Measurements from ENCODE around the gene DPH3.

DNA sequence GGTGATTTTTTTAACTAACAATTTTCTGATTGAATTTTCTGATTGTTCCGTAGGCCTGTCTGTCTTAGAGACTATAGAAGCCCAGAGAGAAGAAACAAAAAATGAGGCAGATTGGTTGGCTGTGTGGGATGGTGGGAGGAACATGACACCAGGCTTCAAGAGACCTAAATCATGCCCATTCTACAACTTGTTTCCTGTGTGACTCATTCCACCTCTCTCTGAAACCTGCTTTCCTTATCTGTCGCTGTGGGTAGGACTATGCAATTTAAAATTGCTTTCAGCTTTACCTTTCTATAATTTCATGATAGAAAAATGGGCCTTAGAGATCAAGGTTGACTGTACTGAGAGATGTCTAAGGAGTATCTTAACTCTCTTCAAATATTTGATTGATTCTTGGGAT lies 44.8 kb upstream of the DPH3 start:
- TF ChIP-seq, protein P1, sequence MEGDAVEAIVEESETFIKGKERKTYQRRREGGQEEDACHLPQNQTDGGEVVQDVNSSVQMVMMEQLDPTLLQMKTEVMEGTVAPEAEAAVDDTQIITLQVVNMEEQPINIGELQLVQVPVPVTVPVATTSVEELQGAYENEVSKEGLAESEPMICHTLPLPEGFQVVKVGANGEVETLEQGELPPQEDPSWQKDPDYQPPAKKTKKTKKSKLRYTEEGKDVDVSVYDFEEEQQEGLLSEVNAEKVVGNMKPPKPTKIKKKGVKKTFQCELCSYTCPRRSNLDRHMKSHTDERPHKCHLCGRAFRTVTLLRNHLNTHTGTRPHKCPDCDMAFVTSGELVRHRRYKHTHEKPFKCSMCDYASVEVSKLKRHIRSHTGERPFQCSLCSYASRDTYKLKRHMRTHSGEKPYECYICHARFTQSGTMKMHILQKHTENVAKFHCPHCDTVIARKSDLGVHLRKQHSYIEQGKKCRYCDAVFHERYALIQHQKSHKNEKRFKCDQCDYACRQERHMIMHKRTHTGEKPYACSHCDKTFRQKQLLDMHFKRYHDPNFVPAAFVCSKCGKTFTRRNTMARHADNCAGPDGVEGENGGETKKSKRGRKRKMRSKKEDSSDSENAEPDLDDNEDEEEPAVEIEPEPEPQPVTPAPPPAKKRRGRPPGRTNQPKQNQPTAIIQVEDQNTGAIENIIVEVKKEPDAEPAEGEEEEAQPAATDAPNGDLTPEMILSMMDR (IDR thresholded peaks at IDR 0.05; ENCODE audit: poor library complexity): no peak
- no peak for TF ChIP-seq EZH2 (IDR thresholded peaks at IDR 0.05; ENCODE audit: borderline replicate concordance)
